Right lobe of liver (tissue), 6 donors: Measurements from ENCODE around the gene AGRN. TPM values are rescaled to one million over a fixed set of nuclear protein-coding genes. Genes with fewer than 3 reads are reported as not detected.
A peak's percentile ranks its signal among the peaks of the same experiment; 100 is the strongest.

Experiments used
- ATAC-seq, 4 donors: fragments of 200-7000 bp; cut with Tn5 transposase; one replicate each; pipeline ENCODE4 v1.9.1; 2020; ENCODE audit warnings: mild to moderate bottlenecking in 4 of 4, moderate library complexity in 4 of 4
- DNase-seq, 3 donors: peaks; one replicate each; pipeline ENCODE4 v3.0.0-alpha.2; 2020
- H3K27ac ChIP-seq, 3 donors: fragments of 200-600 bp; one replicate each; pipeline ENCODE4 v1.8.0; 2022
- H3K27me3 ChIP-seq, 2 donors: fragments of 200-600 bp; one replicate each; pipeline ENCODE4 v1.8.0; 2022
- H3K36me3 ChIP-seq, 4 donors: fragments of 200-600 bp; sonication (generic) in 1 of 4; one replicate each; pipeline versions ENCODE4 v1.5.1 to v1.8.0; 2017 to 2022; ENCODE audit warnings: control low read depth in 1 of 4
- H3K4me1 ChIP-seq, 4 donors: fragments of 200-600 bp; sonication (generic) in 1 of 4; one replicate each; pipeline versions ENCODE4 v1.5.1 to v1.8.0; 2017 to 2022; ENCODE audit warnings: control low read depth in 1 of 4
- H3K4me3 ChIP-seq, 3 donors: fragments of 200-600 bp; one replicate each; pipeline ENCODE4 v1.8.0; 2022
- H3K9me3 ChIP-seq, 4 donors: fragments of 200-600 bp; sonication (generic) in 1 of 4; one replicate each; pipeline versions ENCODE4 v1.5.1 to v1.8.0; 2017 to 2022; ENCODE audit warnings: control low read depth in 1 of 4
- CTCF ChIP-seq, 4 donors: fragments of 200-600 bp in 3 of 4; fragments of 450-650 bp in 1 of 4; IDR thresholded peaks; one replicate each; pipeline versions ENCODE4 v1.5.1 to v1.8.0; 2016 to 2022; ENCODE audit warnings: antibody characterized with exemption in 4 of 4, mild to moderate bottlenecking in 2 of 4
- POLR2A ChIP-seq: fragments of 450-650 bp; IDR thresholded peaks from one replicate; pipeline ENCODE4 v1.6.1; 2017; ENCODE audit warnings: antibody characterized with exemption, mild to moderate bottlenecking
- WGBS: methylation state at CpG from one replicate; pipeline ENCODE4 v1.1.6; 2018; ENCODE audit warnings: low coverage, low lambda C conversion rate; ENCODE audit not compliant: insufficient coverage; ENCODE audit errors: missing lambda C conversion rate; 5-methylcytosine and 5-hydroxymethylcytosine counted together
- intact Hi-C, 2 donors: fragments of 100-400 bp; cut with DNase I; formaldehyde crosslinking; loops; one replicate each; pipeline versions ENCODE4 v1.11.2 to v1.14.1; 2022
- total RNA-seq, 6 experiments: library from RNA; depleted of rRNA in 2 of 6; stranded (reverse); fragments of >200 nt in 2 of 6; fragmentation: NEBNext Ultra II Directional in 3 of 6; extraction: Animal tissue kit (Norgen Biotek cat#: 25700) in 3 of 6; gene quantifications; one replicate each; pipeline versions ENCODE4 v1.1.0 to v1.2.4, GENCODE V29; 2016 to 2023
- donor health status: DM: no; HTN: yes; CAD: no.
- donor health status: DM: no; HTN: no; CAD: no.
- donor health status: DM: no; HTN: no; CAD: no.
- donor health status: DM: no; HTN: yes; CAD: no.
- donor health status: DM: no; HTN: yes; CAD: no.

AGRN gene
- total RNA-seq, 6 experiments from 2014 or later, result 14.2 to 44.5 (median 35.2) TPM

GRCh38 chr1:1066403-1067283 is 46.7 kb downstream of the AGRN start:
- peaks cover 0 to under 1% of the 10 kb centered on the region in 2 donors for H3K27me3 ChIP-seq
- H3K4me3 ChIP-seq, result no peak overlapping the region
- peaks cover 0 to 6% (median 3%) of the 10 kb centered on the region in 4 donors for H3K4me1 ChIP-seq
- WGBS, result 43% methylated on average over 10 of the region's 27 CpGs
- ATAC-seq, result no peak
- intact Hi-C loops, result loop anchor here in 1 of 2 donors (10.0 kb wide), 1 partner anchor 82 kb away; the partner anchor contains the start of gene PERM1
- no peaks in the 10 kb centered on the region for H3K9me3 ChIP-seq
- no peak overlapping the region for H3K27ac ChIP-seq
- H3K36me3 ChIP-seq, result no peaks in the 10 kb centered on the region
- no peak for DNase-seq
- TF ChIP-seq POLR2A, result no peak
- no peak for TF ChIP-seq CTCF (IDR thresholded peaks at IDR 0.05)

- intact Hi-C loops, result loop anchor here in 1 of 2 donors (10.0 kb wide), 1 partner anchor 83 kb away; the partner anchor contains the start of gene PERM1
- DNase-seq (no peak), ATAC-seq (no peak)
- Histone ChIP-seq H3K4me1 (peaks cover 0 to 6% (median 3%) of the 10 kb centered on the region in 4 donors), H3K9me3 (no peaks in the 10 kb centered on the region), H3K27ac (no peak overlapping the region), H3K36me3 (no peaks in the 10 kb centered on the region), H3K27me3 (no peaks in the 10 kb centered on the region), H3K4me3 (no peak overlapping the region)
- TF ChIP-seq POLR2A (no peak), CTCF (IDR thresholded peaks at IDR 0.05) (no peak)
- WGBS, result 74% methylated on average over 6 of the region's 54 CpGs
These were observed 47.5 kb downstream of the AGRN start for GRCh38 chr1:1067284-1067859.

DNA sequence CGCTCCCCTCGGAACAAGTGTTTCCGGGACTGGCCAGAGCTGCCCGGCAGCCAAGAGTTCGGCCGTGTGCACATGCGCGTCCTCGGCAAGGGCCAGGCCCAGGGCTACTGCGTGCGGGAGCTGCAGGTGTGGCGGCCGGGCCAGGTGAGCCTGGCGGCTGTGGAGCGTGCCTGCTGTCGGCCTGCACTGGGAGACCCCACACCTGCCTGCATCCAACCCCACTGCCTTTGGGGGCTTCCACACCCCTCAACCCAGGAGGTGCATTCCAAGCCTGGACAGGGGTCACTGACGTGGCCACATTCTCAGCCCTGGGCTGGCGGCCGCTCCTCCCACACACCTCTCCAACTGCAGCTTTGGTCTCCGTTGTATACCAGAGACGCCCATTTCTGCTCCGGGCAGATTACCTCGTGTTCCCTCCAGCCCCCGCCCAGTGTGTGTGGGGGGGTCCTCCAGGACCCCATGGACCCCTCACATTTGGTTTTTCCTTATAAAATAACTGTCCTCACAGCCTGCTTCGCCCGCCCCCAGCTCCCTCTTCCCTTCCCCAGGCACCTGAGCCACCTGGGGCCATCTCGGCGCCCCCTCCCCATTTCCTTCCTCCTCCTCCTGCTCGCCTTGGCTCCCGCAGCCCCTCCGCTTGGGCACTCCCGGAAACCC is 48.1 kb downstream of the AGRN start:
- ATAC-seq (no peak), DNase-seq (no peak)
- Histone ChIP-seq H3K9me3 (no peaks in the 10 kb centered on the region), H3K4me1 (peaks cover 0 to 6% (median 3%) of the 10 kb centered on the region in 4 donors), H3K4me3 (no peak overlapping the region), H3K27me3 (no peaks in the 10 kb centered on the region), H3K27ac (no peak overlapping the region), H3K36me3 (no peaks in the 10 kb centered on the region)
- intact Hi-C loops, result loop anchor here in 1 of 2 donors (10.0 kb wide), 1 partner anchor 83 kb away; the partner anchor contains the start of gene PERM1
- WGBS, result 22% methylated on average over 13 of the region's 32 CpGs
- TF ChIP-seq POLR2A, result no peak
- TF ChIP-seq CTCF (IDR thresholded peaks at IDR 0.05), result no peak

DNA sequence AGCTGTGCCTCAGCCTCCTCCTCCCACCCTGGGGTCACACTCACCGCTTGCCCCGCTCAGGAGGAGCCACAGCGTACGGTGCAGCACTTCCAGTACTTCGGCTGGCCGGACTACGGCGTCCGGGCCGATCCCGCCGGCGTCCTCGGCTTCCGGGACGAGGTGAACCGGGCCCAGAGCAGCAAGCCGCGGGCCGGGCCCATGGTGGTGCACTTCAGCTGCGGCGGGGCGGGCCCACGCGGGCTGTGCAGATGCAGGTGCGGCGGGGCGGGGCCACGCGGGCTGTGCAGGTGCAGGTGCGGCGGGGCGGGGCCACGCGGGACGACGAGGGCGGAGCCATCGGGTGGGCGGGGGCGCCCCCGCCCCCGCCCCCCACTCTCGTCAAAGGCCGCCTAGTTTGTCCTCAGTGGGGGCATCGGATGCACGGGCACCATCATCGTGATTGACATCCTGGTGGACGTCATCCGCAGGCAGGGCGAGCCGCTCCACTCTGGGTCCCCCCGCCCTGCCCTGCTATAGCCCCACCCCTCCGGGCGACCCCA is 48.7 kb downstream of the AGRN start:
- Histone ChIP-seq H3K4me1 (peaks cover 0 to 6% (median 3%) of the 10 kb centered on the region in 4 donors), H3K36me3 (no peaks in the 10 kb centered on the region), H3K27ac (no peak overlapping the region), H3K4me3 (peak overlapping the region; percentile 34 to 48 (median 36)), H3K9me3 (no peaks in the 10 kb centered on the region), H3K27me3 (no peaks in the 10 kb centered on the region)
- DNase-seq (no peak), ATAC-seq (peak in 1 of 4 donors; percentile 8)
- WGBS, result 2% methylated on average over 26 of the region's 55 CpGs
- TF ChIP-seq POLR2A (no peak), CTCF (IDR thresholded peaks at IDR 0.05) (no peak)
- intact Hi-C loops, result loop anchor here in 1 of 2 donors (10.0 kb wide), 1 partner anchor 84 kb away; the partner anchor contains the start of gene PERM1
